ENCODE results near the gene INPP5J. TPM values are rescaled to one million over a fixed set of nuclear protein-coding genes. Genes with fewer than 3 reads are reported as not detected.

Gene INPP5J
- total and polyA plus RNA-seq, 9 of the 15 experiments (the other 6 are each of a cell fraction or from before 2014, with no cell fraction given): 0.10 to 6.3 (median 4.8) TPM

DNA sequence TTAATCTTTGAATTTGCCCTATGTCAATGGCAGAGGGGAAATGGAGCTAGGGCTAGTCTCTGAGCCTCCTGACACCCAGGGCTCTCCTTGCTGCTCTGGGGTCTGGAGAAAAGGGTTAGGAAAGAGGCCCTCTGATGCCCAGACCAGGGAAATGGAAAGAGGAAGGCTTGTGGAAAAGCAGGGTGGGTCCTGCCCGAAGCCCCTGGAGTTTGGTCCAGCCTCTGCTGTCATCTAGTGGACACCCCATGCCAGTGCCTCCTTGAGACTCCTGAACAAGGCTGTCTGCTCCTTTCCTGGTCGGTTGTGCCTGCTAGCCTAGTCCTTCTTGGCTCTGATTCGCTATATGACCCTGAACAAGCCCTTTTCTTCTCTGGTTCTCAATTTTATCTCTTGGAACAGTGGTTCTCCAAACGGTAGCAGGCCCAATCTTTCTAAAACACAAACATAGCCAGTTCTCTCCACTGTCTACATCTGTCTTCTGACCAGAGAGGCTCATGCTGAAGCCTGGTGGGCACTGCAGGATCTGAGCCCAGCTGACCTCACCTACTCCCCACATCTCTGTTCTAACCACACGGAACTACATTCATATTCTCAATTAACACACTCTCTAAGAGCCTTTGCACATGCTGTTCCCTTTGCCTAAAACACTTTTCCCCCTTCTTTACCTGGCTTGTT lies 26.3 kb downstream of the INPP5J start (continued):
- TF ChIP-seq, protein P1, sequence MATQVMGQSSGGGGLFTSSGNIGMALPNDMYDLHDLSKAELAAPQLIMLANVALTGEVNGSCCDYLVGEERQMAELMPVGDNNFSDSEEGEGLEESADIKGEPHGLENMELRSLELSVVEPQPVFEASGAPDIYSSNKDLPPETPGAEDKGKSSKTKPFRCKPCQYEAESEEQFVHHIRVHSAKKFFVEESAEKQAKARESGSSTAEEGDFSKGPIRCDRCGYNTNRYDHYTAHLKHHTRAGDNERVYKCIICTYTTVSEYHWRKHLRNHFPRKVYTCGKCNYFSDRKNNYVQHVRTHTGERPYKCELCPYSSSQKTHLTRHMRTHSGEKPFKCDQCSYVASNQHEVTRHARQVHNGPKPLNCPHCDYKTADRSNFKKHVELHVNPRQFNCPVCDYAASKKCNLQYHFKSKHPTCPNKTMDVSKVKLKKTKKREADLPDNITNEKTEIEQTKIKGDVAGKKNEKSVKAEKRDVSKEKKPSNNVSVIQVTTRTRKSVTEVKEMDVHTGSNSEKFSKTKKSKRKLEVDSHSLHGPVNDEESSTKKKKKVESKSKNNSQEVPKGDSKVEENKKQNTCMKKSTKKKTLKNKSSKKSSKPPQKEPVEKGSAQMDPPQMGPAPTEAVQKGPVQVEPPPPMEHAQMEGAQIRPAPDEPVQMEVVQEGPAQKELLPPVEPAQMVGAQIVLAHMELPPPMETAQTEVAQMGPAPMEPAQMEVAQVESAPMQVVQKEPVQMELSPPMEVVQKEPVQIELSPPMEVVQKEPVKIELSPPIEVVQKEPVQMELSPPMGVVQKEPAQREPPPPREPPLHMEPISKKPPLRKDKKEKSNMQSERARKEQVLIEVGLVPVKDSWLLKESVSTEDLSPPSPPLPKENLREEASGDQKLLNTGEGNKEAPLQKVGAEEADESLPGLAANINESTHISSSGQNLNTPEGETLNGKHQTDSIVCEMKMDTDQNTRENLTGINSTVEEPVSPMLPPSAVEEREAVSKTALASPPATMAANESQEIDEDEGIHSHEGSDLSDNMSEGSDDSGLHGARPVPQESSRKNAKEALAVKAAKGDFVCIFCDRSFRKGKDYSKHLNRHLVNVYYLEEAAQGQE (IDR thresholded peaks at IDR 0.05; ENCODE audit: borderline replicate concordance): peak; percentile 88
- TF ChIP-seq, protein P1 (CRISPR knock-in tag; IDR thresholded peaks at IDR 0.05; ENCODE audit: low read depth): no peak
- TF ChIP-seq NUFIP1 (IDR thresholded peaks at IDR 0.05; ENCODE audit: partially characterized antibody) (no peak), PPARD (CRISPR knock-in tag; IDR thresholded peaks at IDR 0.05) (no peak), TEAD1 (CRISPR knock-in tag; IDR thresholded peaks at IDR 0.05) (no peak), HCFC1 (IDR thresholded peaks at IDR 0.05; ENCODE audit: low read depth, low read length) (no peak), RNF2 (IDR thresholded peaks at IDR 0.05) (no peak), FUS (optimal IDR thresholded peaks at IDR 0.05; ENCODE audit: low read depth, low read length) (no peak), RBBP5 (IDR thresholded peaks at IDR 0.05; ENCODE audit: borderline replicate concordance, insufficient read depth, low read length, poor library complexity, severe bottlenecking) (no peak), RAD51 (IDR thresholded peaks at IDR 0.05; ENCODE audit: borderline replicate concordance, low read depth) (no peak), PML (IDR thresholded peaks at IDR 0.05; ENCODE audit: low read length) (no peak), SRSF3 (IDR thresholded peaks at IDR 0.05; ENCODE audit: insufficient read depth, low read length) (no peak), ZNF197 (CRISPR knock-in tag; IDR thresholded peaks at IDR 0.05; ENCODE audit: low read depth) (no peak), CBX1 (IDR thresholded peaks at IDR 0.05; ENCODE audit: low read depth) (no peak), PYGO2 (tag; IDR thresholded peaks at IDR 0.05) (no peak)
- TF ChIP-seq, protein P2, sequence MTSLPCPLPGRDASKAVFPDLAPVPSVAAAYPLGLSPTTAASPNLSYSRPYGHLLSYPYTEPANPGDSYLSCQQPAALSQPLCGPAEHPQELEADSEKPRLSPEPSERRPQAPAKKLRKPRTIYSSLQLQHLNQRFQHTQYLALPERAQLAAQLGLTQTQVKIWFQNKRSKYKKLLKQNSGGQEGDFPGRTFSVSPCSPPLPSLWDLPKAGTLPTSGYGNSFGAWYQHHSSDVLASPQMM (CRISPR knock-in tag; IDR thresholded peaks at IDR 0.05): no peak
- TF ChIP-seq, protein P3, sequence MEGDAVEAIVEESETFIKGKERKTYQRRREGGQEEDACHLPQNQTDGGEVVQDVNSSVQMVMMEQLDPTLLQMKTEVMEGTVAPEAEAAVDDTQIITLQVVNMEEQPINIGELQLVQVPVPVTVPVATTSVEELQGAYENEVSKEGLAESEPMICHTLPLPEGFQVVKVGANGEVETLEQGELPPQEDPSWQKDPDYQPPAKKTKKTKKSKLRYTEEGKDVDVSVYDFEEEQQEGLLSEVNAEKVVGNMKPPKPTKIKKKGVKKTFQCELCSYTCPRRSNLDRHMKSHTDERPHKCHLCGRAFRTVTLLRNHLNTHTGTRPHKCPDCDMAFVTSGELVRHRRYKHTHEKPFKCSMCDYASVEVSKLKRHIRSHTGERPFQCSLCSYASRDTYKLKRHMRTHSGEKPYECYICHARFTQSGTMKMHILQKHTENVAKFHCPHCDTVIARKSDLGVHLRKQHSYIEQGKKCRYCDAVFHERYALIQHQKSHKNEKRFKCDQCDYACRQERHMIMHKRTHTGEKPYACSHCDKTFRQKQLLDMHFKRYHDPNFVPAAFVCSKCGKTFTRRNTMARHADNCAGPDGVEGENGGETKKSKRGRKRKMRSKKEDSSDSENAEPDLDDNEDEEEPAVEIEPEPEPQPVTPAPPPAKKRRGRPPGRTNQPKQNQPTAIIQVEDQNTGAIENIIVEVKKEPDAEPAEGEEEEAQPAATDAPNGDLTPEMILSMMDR (IDR thresholded peaks at IDR 0.05 in 2 of 3, conservative IDR thresholded peaks at IDR 0.05 in 1 of 3; ENCODE audit: insufficient read depth in 2 of 3, low read depth in 1 of 3, low read length in 3 of 3): peak; percentile 82 to 94 (median 92)
